NCI-H1694 treated with DMSO at 0.1 percent for 48 hours (cell line): Measurements from ENCODE around the gene DUSP21.
"Not testable (repeated sequence)": the region's sequence is repeated elsewhere in the genome, so short reads cannot be mapped to it uniquely, and the experiment has no call there.

Source experiments
- DNase-seq: peaks from one replicate; lab custom pipeline; 2025; lab: John Stamatoyannopoulos, UW

DUSP21 gene

DNA sequence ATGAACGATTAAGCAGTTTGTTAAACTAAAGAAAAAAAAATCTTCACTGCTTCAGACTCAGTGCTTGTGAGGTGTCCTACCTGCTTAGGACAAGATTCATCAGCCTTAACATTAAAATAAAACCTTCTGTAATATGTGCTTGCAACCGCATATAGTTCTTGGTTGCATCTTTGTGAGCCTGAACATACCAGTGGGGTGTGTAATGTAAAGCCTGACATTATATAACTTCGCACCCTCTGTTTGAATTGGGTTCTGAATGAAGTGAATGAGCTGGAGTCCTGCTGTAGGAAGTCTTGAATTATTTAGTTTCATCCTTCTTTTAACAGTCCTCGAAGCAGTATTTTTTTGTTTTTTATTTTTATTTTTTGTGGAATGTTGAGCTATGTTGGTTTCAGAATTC, 32.3 kb downstream of the DUSP21 start:
- no peak for DNase-seq

DNA sequence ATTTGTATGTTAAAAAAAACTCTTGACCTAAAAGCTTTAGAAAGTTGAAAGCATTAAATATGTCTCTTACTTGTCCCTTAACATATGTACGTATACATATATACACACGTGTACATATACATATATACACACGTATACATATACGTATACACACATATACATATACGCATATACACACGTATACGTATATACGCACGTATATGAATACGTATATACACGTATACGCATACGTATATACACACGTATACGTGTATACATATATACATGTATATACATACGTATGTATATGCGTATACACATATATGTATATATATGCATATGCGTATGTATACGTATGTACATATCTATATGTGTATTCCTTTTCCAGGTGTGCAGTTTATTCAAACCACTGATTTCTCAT, 32.9 kb downstream of the DUSP21 start:
- no peak for DNase-seq

DNA sequence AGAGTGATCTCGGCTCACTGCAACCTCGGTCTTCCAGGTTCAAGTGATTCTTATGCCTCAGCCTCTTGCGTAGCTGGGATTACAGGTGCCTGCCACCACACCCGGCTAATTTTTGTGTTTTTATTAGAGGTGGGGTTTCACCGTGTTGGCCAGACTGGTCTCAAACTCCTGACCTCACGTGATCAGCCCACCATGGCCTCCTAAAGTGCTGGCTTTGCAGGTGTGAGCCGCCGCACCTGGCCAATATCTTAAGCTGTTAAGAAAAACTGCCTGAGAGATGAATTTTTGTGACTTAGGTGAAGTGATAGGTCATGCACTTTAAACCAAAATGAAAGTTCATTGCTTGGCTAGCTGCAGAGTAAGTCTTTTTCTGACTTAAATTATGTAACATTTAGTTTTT, 35.0 kb downstream of the DUSP21 start:
- DNase-seq, result no peak

DNA sequence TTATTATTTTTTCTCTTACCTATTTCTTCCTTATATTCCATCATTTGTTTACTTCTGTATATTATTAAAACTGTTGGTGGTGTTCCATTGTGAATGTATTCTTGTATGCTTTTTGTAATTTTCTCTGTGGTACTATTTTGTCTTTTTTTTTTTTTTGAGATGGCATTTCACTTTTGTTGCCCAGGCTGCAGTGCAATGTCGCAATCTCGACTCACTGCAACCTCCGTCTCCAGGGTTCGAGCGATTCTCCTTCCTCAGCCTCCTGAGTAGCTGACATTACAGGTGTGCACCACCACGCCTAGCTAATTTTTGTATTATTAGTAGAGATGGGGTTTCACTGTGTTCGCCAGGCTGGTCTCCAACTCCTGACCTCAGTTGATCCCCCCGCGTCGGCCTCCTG, 37.7 kb downstream of the DUSP21 start:
- no peak for DNase-seq

GRCh38 chrX:44882635-44883034, 38.8 kb downstream of the DUSP21 start:
- DNase-seq, result no peak

- DNase-seq, result no peak
These were observed 41.1 kb downstream of the DUSP21 start for GRCh38 chrX:44884944-44885343.

DNA sequence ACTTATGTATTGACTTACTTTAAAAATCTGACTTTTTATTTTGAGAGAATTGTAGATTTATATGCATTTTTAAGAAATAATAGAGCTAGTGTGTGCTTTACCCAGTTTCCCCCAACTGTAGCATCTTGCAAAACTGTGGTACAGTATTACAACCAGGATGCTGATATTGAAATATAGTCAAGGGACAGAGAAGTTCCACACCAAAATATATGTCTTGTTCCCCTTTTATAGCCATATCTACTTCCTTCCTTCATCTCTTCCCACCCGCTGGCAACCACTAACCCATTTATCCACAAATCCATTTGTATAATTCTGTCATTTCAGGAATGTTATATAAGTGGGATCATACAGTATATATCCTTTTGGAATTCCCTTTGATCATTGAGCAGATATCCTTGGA, 46.0 kb downstream of the DUSP21 start:
- no peak for DNase-seq

DNA sequence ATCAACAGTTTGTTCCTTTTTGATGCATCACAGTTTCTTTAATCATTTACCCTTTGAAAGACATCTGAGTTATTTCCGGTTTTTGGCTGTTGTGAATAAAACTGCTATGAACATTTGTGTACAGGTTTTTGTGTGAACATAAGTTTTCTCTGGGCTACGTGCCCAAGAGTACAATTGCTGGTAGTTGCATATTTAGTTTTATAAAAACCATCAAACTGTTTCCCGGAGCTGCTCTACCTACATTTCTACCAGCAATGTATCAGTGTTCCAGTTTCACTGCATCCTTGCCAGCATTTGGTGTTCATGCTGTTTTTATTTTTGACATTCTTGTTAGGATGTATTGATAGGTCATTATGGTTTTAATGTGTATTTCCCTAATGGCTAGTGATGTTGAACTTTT, 46.4 kb downstream of the DUSP21 start:
- no peak for DNase-seq

- DNase-seq, result not testable (repeated sequence)
These were observed 46.9 kb downstream of the DUSP21 start for GRCh38 chrX:44890687-44891086.

DNA sequence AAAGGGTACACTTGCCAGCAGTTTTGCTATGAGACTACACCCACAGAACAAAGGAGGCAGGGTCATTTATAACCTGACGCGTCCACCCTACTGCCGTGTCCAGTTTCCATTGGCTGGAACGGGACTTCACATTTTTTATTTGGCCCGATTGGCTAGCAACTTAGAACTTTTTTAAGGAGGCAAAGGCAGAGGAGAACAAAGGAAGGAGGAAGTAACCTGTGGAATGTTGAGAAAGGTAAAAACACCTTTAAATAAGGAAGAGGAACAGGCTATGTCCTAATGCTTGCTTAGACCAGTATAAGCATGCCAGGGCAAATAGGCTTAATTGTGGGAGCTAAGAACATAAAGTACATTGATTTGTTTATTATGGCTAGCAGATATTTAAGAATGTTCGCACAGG, 47.8 kb downstream of the DUSP21 start:
- no peak for DNase-seq
